ENCODE data around the gene DPY19L1.
"Not testable (repeated sequence)": the region's sequence is repeated elsewhere in the genome, so short reads cannot be mapped to it uniquely, and the experiment has no call there.

DPY19L1 gene

GRCh38 chr7:34916267-34916666, 121.0 kb downstream of the DPY19L1 start:
- ATAC-seq: no peak

- no peak for ATAC-seq
Observed at GRCh38 chr7:34912236-34912635, 125.0 kb downstream of the DPY19L1 start.

- not testable (repeated sequence) for ATAC-seq
Observed at GRCh38 chr7:34906266-34906850, 130.9 kb downstream of the DPY19L1 start.

- no peak for ATAC-seq
Observed at GRCh38 chr7:34904987-34905386, 132.3 kb downstream of the DPY19L1 start.

GRCh38 chr7:34903921-34904320, 133.4 kb downstream of the DPY19L1 start:
- not testable (repeated sequence) for ATAC-seq

GRCh38 chr7:34902182-34902581, 135.1 kb downstream of the DPY19L1 start:
- ATAC-seq: no peak

- no peak for ATAC-seq
Observed at GRCh38 chr7:34900891-34901513, 136.3 kb downstream of the DPY19L1 start.

GRCh38 chr7:34895202-34895601, 142.1 kb downstream of the DPY19L1 start:
- ATAC-seq: no peak

GRCh38 chr7:34889951-34890350, 147.3 kb downstream of the DPY19L1 start:
- no peak for ATAC-seq

- no peak for ATAC-seq
Observed at GRCh38 chr7:34886856-34887255, 150.4 kb downstream of the DPY19L1 start.

GRCh38 chr7:34883855-34884254, 153.4 kb downstream of the DPY19L1 start:
- ATAC-seq: not testable (repeated sequence)

- ATAC-seq: no peak
Observed at GRCh38 chr7:34879871-34880270, 157.4 kb downstream of the DPY19L1 start.

- not testable (repeated sequence) for ATAC-seq
Observed at GRCh38 chr7:34878944-34879735, 158.1 kb downstream of the DPY19L1 start.

Data from activated CD4-positive, CD25-positive, alpha-beta regulatory T cell treated with anti-CD3 and anti-CD28 coated beads, Interleukin-2, amount 50 U/mL, for 24 hours (primary cell).